DOHH2 (cell line): ENCODE data around the gene PTGES3.

Experiments used
- EZH2phosphoT487 ChIP-seq: fragments of 200-600 bp; sonication (generic); IDR thresholded peaks from 2 replicates; pipeline ENCODE4 v1.6.1; 2017; ENCODE audit warnings: borderline replicate concordance, mild to moderate bottlenecking, antibody characterized with exemption, low read length, moderate library complexity, mixed read lengths
- TF ChIP-seq, protein P1 (sequence below): fragments of 200-600 bp; sonication (generic); IDR thresholded peaks from one replicate; pipeline ENCODE4 v1.5.1; 2014; ENCODE audit warnings: antibody characterized with exemption, mild to moderate bottlenecking, low read depth, low read length; ENCODE audit not compliant: poor library complexity, severe bottlenecking

DNA sequence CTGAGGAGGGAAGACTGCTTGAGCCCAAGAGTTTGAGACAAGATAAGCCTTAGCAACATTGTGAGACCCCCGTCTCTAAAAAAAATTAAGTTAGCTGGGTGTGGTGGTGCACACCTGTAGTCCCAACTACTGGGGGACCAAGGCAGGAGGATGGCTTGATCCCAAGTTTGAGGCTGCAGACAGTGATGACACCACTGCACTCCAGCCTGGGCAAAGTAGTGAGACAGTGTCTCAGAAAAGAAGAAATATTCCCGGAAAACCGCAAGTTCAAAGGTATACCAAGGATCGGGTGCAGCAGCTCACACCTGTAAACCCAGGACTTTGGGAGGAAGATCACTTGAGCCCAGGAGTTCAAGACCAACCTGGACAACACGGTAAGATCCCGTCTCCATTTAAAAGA is 5.8 kb downstream of the PTGES3 start:
- TF ChIP-seq, protein P1, sequence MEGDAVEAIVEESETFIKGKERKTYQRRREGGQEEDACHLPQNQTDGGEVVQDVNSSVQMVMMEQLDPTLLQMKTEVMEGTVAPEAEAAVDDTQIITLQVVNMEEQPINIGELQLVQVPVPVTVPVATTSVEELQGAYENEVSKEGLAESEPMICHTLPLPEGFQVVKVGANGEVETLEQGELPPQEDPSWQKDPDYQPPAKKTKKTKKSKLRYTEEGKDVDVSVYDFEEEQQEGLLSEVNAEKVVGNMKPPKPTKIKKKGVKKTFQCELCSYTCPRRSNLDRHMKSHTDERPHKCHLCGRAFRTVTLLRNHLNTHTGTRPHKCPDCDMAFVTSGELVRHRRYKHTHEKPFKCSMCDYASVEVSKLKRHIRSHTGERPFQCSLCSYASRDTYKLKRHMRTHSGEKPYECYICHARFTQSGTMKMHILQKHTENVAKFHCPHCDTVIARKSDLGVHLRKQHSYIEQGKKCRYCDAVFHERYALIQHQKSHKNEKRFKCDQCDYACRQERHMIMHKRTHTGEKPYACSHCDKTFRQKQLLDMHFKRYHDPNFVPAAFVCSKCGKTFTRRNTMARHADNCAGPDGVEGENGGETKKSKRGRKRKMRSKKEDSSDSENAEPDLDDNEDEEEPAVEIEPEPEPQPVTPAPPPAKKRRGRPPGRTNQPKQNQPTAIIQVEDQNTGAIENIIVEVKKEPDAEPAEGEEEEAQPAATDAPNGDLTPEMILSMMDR: no peak
- TF ChIP-seq EZH2phosphoT487: no peak
